T-helper 22 cell (primary cell): Measurements from ENCODE around the gene PARVA.

Source experiments
- DNase-seq: peaks from one replicate; pipeline ENCODE4 v3.0.0-alpha.2; 2020; ENCODE audit warnings: low read depth

The PARVA gene

GRCh38 chr11:12403997-12404350 is 26.6 kb downstream of the PARVA start:
- DNase-seq, result no peak

GRCh38 chr11:12404436-12404835 is 27.1 kb downstream of the PARVA start:
- no peak for DNase-seq

GRCh38 chr11:12408156-12408770 is 30.9 kb downstream of the PARVA start:
- DNase-seq, result no peak

- DNase-seq, result no peak
Measured at GRCh38 chr11:12409621-12410005, 32.2 kb downstream of the PARVA start.

- DNase-seq, result no peak
Measured at GRCh38 chr11:12410006-12410728, 32.8 kb downstream of the PARVA start.

- DNase-seq, result no peak
Measured at GRCh38 chr11:12411393-12411792, 34.0 kb downstream of the PARVA start.

GRCh38 chr11:12411806-12412727 is 34.7 kb downstream of the PARVA start:
- DNase-seq, result no peak

GRCh38 chr11:12413141-12414052 is 36.0 kb downstream of the PARVA start:
- no peak for DNase-seq

GRCh38 chr11:12414611-12415010 is 37.2 kb downstream of the PARVA start:
- DNase-seq, result no peak

GRCh38 chr11:12415342-12415966 is 38.1 kb downstream of the PARVA start:
- no peak for DNase-seq

- DNase-seq, result no peak
Measured at GRCh38 chr11:12416552-12416951, 39.2 kb downstream of the PARVA start.

- DNase-seq, result no peak
Measured at GRCh38 chr11:12417691-12418611, 40.6 kb downstream of the PARVA start.

GRCh38 chr11:12420040-12420439 is 42.7 kb downstream of the PARVA start:
- no peak for DNase-seq

GRCh38 chr11:12420706-12421105 is 43.3 kb downstream of the PARVA start:
- no peak for DNase-seq

- DNase-seq, result no peak
Measured at GRCh38 chr11:12421386-12421785, 44.0 kb downstream of the PARVA start.

- DNase-seq, result no peak
Measured at GRCh38 chr11:12426176-12426575, 48.8 kb downstream of the PARVA start.

- no peak for DNase-seq
Measured at GRCh38 chr11:12429155-12429554, 51.8 kb downstream of the PARVA start.

GRCh38 chr11:12430351-12430750 is 53.0 kb downstream of the PARVA start:
- DNase-seq, result no peak

- DNase-seq, result no peak
Measured at GRCh38 chr11:12430954-12431595, 53.7 kb downstream of the PARVA start.

GRCh38 chr11:12432507-12432906 is 55.1 kb downstream of the PARVA start:
- no peak for DNase-seq
